Fibroblast of pulmonary artery (primary cell): Measurements from ENCODE around the gene TLX2.
"Not testable (repeated sequence)": the region's sequence is repeated elsewhere in the genome, so short reads cannot be mapped to it uniquely, and the experiment has no call there.

ENCODE experiments used
- DNase-seq: peaks from one replicate; pipeline ENCODE4 v3.0.0-alpha.2; 2010; ENCODE audit warnings: low read depth
- H3K4me3 ChIP-seq: replicated peaks from 2 replicates; pipeline ENCODE4 v1.5.1; 2011; ENCODE audit warnings: low read depth, mild to moderate bottlenecking, control low read depth, low read length, moderate library complexity
- CTCF ChIP-seq: IDR thresholded peaks from 2 replicates; pipeline ENCODE4 v1.5.1; 2011; ENCODE audit warnings: mild to moderate bottlenecking, control low read depth, low read length, inconsistent platforms; ENCODE audit errors: missing control alignments

TLX2 gene

GRCh38 chr2:74481431-74481830, 32.8 kb upstream of the TLX2 start:
- no peak for DNase-seq
- H3K4me3 ChIP-seq, result peak overlapping the region; percentile 98
- TF ChIP-seq CTCF, result no peak

GRCh38 chr2:74481961-74482800, 32.1 kb upstream of the TLX2 start:
- DNase-seq, result no peak
- H3K4me3 ChIP-seq, result peak overlapping the region; percentile 98
- TF ChIP-seq CTCF, result no peak

GRCh38 chr2:74482801-74483674, 31.2 kb upstream of the TLX2 start, which contains the start of the genes CCDC142 and TTC31:
CCDC142 (minus strand) TSS chr2:74482998; CDS start chr2:74482837, 161 bp downstream.
TTC31 (plus strand) TSS chr2:74483081; CDS start chr2:74483096, 15 bp downstream.
- TF ChIP-seq CTCF, result peak; percentile 87
- H3K4me3 ChIP-seq, result peak within 1 kb of the TSS; percentile 98
- DNase-seq, result peak; percentile 96

- H3K4me3 ChIP-seq, result peak overlapping the region; percentile 98
- not testable (repeated sequence) for DNase-seq
Observed at GRCh38 chr2:74483675-74484164, 30.5 kb upstream of the TLX2 start.

- no peak for DNase-seq
- H3K4me3 ChIP-seq, result no peak overlapping the region
- TF ChIP-seq CTCF, result no peak
Observed at GRCh38 chr2:74486141-74486540, 28.1 kb upstream of the TLX2 start.

GRCh38 chr2:74488643-74489481, 25.4 kb upstream of the TLX2 start:
- DNase-seq, result no peak
- H3K4me3 ChIP-seq, result no peak overlapping the region
- no peak for TF ChIP-seq CTCF
